KOPT-K1 (cell line): ENCODE measurements around the gene BRIP1.

Experiments
- H3K27ac ChIP-seq: fragments of 200-600 bp; sonication (generic); 2 replicates; pipeline ENCODE4 v1.5.1; 2016; ENCODE audit warnings: antibody characterized with exemption, mild to moderate bottlenecking, low read depth, low read length; ENCODE audit not compliant: poor library complexity, severe bottlenecking
- H3K36me3 ChIP-seq: fragments of 200-600 bp; sonication (generic); 2 replicates; pipeline ENCODE4 v1.5.1; 2017; ENCODE audit warnings: antibody characterized with exemption, mild to moderate bottlenecking, low read length, moderate library complexity; ENCODE audit not compliant: insufficient read depth
- H3K9me3 ChIP-seq: fragments of 200-600 bp; sonication (generic); 2 replicates; pipeline ENCODE4 v1.5.1; 2017; ENCODE audit warnings: antibody characterized with exemption, low read length, mild to moderate bottlenecking; ENCODE audit not compliant: insufficient read depth, poor library complexity, severe bottlenecking

The BRIP1 gene

GRCh38 chr17:61716225-61716829 is 147.0 kb downstream of the BRIP1 start:
- Histone ChIP-seq H3K27ac (no peak overlapping the region), H3K9me3 (peaks cover 38% of the 10 kb centered on the region), H3K36me3 (peaks cover 81% of the 10 kb centered on the region)

- Histone ChIP-seq H3K36me3 (peaks cover 91% of the 10 kb centered on the region), H3K27ac (no peak overlapping the region), H3K9me3 (peaks cover 38% of the 10 kb centered on the region)
These were observed 148.0 kb downstream of the BRIP1 start for GRCh38 chr17:61715348-61715747.

- H3K36me3 ChIP-seq = peaks cover 93% of the 10 kb centered on the region
- peaks cover 32% of the 10 kb centered on the region for H3K9me3 ChIP-seq
- H3K27ac ChIP-seq = no peak overlapping the region
These were observed 149.0 kb downstream of the BRIP1 start for GRCh38 chr17:61714300-61714699.

- Histone ChIP-seq H3K27ac (no peak overlapping the region), H3K36me3 (peaks cover 93% of the 10 kb centered on the region), H3K9me3 (peaks cover 24% of the 10 kb centered on the region)
These were observed 150.3 kb downstream of the BRIP1 start for GRCh38 chr17:61713035-61713434.

- Histone ChIP-seq H3K36me3 (peaks cover 95% of the 10 kb centered on the region), H3K27ac (no peak overlapping the region), H3K9me3 (peaks cover 5% of the 10 kb centered on the region)
These were observed 152.8 kb downstream of the BRIP1 start for GRCh38 chr17:61710546-61710945.

- H3K36me3 ChIP-seq = peaks cover 96% of the 10 kb centered on the region
- no peak overlapping the region for H3K27ac ChIP-seq
- H3K9me3 ChIP-seq = peaks cover 5% of the 10 kb centered on the region
These were observed 153.8 kb downstream of the BRIP1 start for GRCh38 chr17:61709567-61709966.

GRCh38 chr17:61704935-61705449 is 158.3 kb downstream of the BRIP1 start:
- Histone ChIP-seq H3K9me3 (peaks cover 42% of the 10 kb centered on the region), H3K36me3 (peaks cover 87% of the 10 kb centered on the region), H3K27ac (no peak overlapping the region)

GRCh38 chr17:61702450-61702849 is 160.9 kb downstream of the BRIP1 start:
- H3K36me3 ChIP-seq = peaks cover 71% of the 10 kb centered on the region
- H3K9me3 ChIP-seq = peaks cover 59% of the 10 kb centered on the region
- no peak overlapping the region for H3K27ac ChIP-seq

GRCh38 chr17:61701978-61702377 is 161.3 kb downstream of the BRIP1 start:
- H3K27ac ChIP-seq = no peak overlapping the region
- peaks cover 59% of the 10 kb centered on the region for H3K9me3 ChIP-seq
- H3K36me3 ChIP-seq = peaks cover 67% of the 10 kb centered on the region

GRCh38 chr17:61701334-61701733 is 162.0 kb downstream of the BRIP1 start:
- peaks cover 62% of the 10 kb centered on the region for H3K36me3 ChIP-seq
- no peak overlapping the region for H3K27ac ChIP-seq
- peaks cover 59% of the 10 kb centered on the region for H3K9me3 ChIP-seq

GRCh38 chr17:61700252-61700651 is 163.1 kb downstream of the BRIP1 start:
- Histone ChIP-seq H3K36me3 (peaks cover 59% of the 10 kb centered on the region), H3K9me3 (peaks cover 59% of the 10 kb centered on the region), H3K27ac (no peak overlapping the region)

- Histone ChIP-seq H3K36me3 (peaks cover 56% of the 10 kb centered on the region), H3K27ac (no peak overlapping the region), H3K9me3 (peaks cover 59% of the 10 kb centered on the region)
These were observed 163.6 kb downstream of the BRIP1 start for GRCh38 chr17:61699694-61700093.

- Histone ChIP-seq H3K36me3 (peaks cover 52% of the 10 kb centered on the region), H3K27ac (no peak overlapping the region), H3K9me3 (peaks cover 59% of the 10 kb centered on the region)
These were observed 164.3 kb downstream of the BRIP1 start for GRCh38 chr17:61699032-61699431.

GRCh38 chr17:61698244-61698643 is 165.1 kb downstream of the BRIP1 start:
- Histone ChIP-seq H3K9me3 (peaks cover 55% of the 10 kb centered on the region), H3K27ac (no peak overlapping the region), H3K36me3 (peaks cover 51% of the 10 kb centered on the region)

GRCh38 chr17:61695779-61696337 is 167.5 kb downstream of the BRIP1 start:
- peaks cover 53% of the 10 kb centered on the region for H3K36me3 ChIP-seq
- H3K9me3 ChIP-seq = peaks cover 31% of the 10 kb centered on the region
- H3K27ac ChIP-seq = no peak overlapping the region

- Histone ChIP-seq H3K9me3 (peaks cover 14% of the 10 kb centered on the region), H3K36me3 (peaks cover 57% of the 10 kb centered on the region), H3K27ac (no peak overlapping the region)
These were observed 169.2 kb downstream of the BRIP1 start for GRCh38 chr17:61694095-61694494.
